Measurements from ENCODE around the gene AGBL1. TPM values are rescaled to one million over a fixed set of nuclear protein-coding genes. Genes with fewer than 3 reads are reported as not detected.

AGBL1 gene
- polyA plus RNA-seq, 1 donor (not counting 4 experiments of a cell fraction or from before 2014, with no cell fraction given), result not detected

- H3K4me3 ChIP-seq (ENCODE audit: control insufficient read depth in 2 of 3, extremely low read depth in 1 of 3, insufficient read depth in 2 of 3, low read depth in 1 of 3, low read length in 3 of 3), result no peak overlapping the region
- H3K27me3 ChIP-seq (ENCODE audit: control insufficient read depth, extremely low read depth, insufficient read depth, low read length), result no peaks in the 10 kb centered on the region
- dilution Hi-C loops (cut with MboI; ENCODE audit: extremely low pct_ligation_motif_present, low sequenced_read_pairs), result no loop called here
- no peak overlapping the region for H3K27ac ChIP-seq (ENCODE audit: control insufficient read depth, insufficient read depth, low read length)
- TF ChIP-seq CTCF (optimal IDR thresholded peaks at IDR 0.05 in 1 of 3, IDR thresholded peaks at IDR 0.05 in 1 of 3, conservative IDR thresholded peaks at IDR 0.05 in 1 of 3; ENCODE audit: extremely low read depth in 1 of 3, insufficient read depth in 2 of 3, low read length in 3 of 3), result no peak
- no peaks in the 10 kb centered on the region for H3K79me2 ChIP-seq (ENCODE audit: control insufficient read depth, insufficient read depth, low read length)
- no peaks in the 10 kb centered on the region for H3K9me3 ChIP-seq (ENCODE audit: control insufficient read depth, low read depth, low read length)
- no peak overlapping the region for H2AFZ ChIP-seq (ENCODE audit: control insufficient read depth, low read length)
- H3K36me3 ChIP-seq (ENCODE audit: control insufficient read depth in 2 of 2, extremely low read depth in 1 of 2, insufficient read depth in 2 of 2, low read length in 2 of 2), result no peaks in the 10 kb centered on the region
- no peak for DNase-seq (ENCODE audit: low read depth, low spot score)
- no peak for FAIRE-seq
- no peaks in the 10 kb centered on the region for H3K4me1 ChIP-seq (ENCODE audit: control insufficient read depth, extremely low read depth, insufficient read depth, low read length)
- no peaks in the 10 kb centered on the region for H4K20me1 ChIP-seq (ENCODE audit: control insufficient read depth, extremely low read depth, insufficient read depth, low read length)
- H3K9me1 ChIP-seq (ENCODE audit: control insufficient read depth, extremely low read depth, insufficient read depth, low read length), result no peaks in the 10 kb centered on the region
- H3K9ac ChIP-seq (ENCODE audit: control insufficient read depth, extremely low read depth, insufficient read depth, low read length), result no peak overlapping the region
- no peak overlapping the region for H3K4me2 ChIP-seq (ENCODE audit: control insufficient read depth, extremely low read depth, insufficient read depth, low read depth, low read length)
Observed at GRCh38 chr15:86392296-86392695, 312.6 kb downstream of the AGBL1 start.

DNA sequence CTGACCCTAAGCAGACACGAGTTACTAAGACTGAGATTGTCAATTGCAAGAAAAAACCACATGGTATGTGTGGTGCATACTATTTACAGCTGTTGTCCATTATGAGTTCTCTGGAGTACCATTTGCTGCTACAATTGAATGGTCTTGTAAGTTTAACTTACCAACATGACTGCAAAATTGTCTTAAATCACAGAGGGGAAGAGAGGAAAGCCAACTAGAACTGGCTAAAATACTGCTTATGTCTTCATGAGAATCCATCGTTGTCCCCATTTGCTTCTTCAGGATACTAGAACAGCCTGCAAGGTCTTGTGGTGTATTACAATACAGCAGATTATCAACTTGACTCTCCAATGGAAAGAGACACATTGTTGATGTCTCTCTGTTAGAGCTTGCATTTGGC, 313.2 kb downstream of the AGBL1 start:
- dilution Hi-C loops (cut with MboI; ENCODE audit: extremely low pct_ligation_motif_present, low sequenced_read_pairs), result no loop called here
- no peaks in the 10 kb centered on the region for H4K20me1 ChIP-seq (ENCODE audit: control insufficient read depth, extremely low read depth, insufficient read depth, low read length)
- no peaks in the 10 kb centered on the region for H3K36me3 ChIP-seq (ENCODE audit: control insufficient read depth in 2 of 2, extremely low read depth in 1 of 2, insufficient read depth in 2 of 2, low read length in 2 of 2)
- no peak overlapping the region for H3K4me3 ChIP-seq (ENCODE audit: control insufficient read depth in 2 of 3, extremely low read depth in 1 of 3, insufficient read depth in 2 of 3, low read depth in 1 of 3, low read length in 3 of 3)
- no peaks in the 10 kb centered on the region for H3K9me1 ChIP-seq (ENCODE audit: control insufficient read depth, extremely low read depth, insufficient read depth, low read length)
- no peak overlapping the region for H3K9ac ChIP-seq (ENCODE audit: control insufficient read depth, extremely low read depth, insufficient read depth, low read length)
- FAIRE-seq, result no peak
- H3K79me2 ChIP-seq (ENCODE audit: control insufficient read depth, insufficient read depth, low read length), result no peaks in the 10 kb centered on the region
- H3K9me3 ChIP-seq (ENCODE audit: control insufficient read depth, low read depth, low read length), result no peaks in the 10 kb centered on the region
- no peak for DNase-seq (ENCODE audit: low read depth, low spot score)
- H2AFZ ChIP-seq (ENCODE audit: control insufficient read depth, low read length), result no peak overlapping the region
- no peak overlapping the region for H3K27ac ChIP-seq (ENCODE audit: control insufficient read depth, insufficient read depth, low read length)
- H3K4me2 ChIP-seq (ENCODE audit: control insufficient read depth, extremely low read depth, insufficient read depth, low read depth, low read length), result no peak overlapping the region
- H3K27me3 ChIP-seq (ENCODE audit: control insufficient read depth, extremely low read depth, insufficient read depth, low read length), result no peaks in the 10 kb centered on the region
- no peaks in the 10 kb centered on the region for H3K4me1 ChIP-seq (ENCODE audit: control insufficient read depth, extremely low read depth, insufficient read depth, low read length)
- no peak for TF ChIP-seq CTCF (optimal IDR thresholded peaks at IDR 0.05 in 1 of 3, IDR thresholded peaks at IDR 0.05 in 1 of 3, conservative IDR thresholded peaks at IDR 0.05 in 1 of 3; ENCODE audit: extremely low read depth in 1 of 3, insufficient read depth in 2 of 3, low read length in 3 of 3)
- TF ChIP-seq EZH2 (IDR thresholded peaks at IDR 0.05; ENCODE audit: low read length), result no peak
